Measurements from ENCODE around the gene PPP1R37.

PPP1R37 gene

DNA sequence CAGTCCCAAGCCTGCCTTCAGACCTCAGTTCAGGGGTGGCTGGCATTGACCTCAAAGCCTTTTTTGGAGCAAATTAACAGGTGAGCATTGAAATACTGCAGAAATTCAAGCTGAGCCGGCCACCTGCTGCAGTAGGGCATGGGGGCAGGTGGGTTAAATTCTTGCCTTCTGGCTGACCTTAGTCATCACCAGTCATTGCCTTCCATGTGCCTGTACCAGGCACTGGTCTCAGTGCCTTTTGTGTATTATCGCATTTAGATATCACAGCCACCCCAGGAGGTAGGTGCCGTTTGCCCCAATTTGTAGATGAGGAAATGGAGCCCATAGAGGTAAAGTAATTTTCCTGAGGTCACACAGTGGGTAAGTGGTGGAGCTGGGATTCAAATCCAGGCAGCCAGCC lies 7.2 kb downstream of the PPP1R37 start:
- no peak for ATAC-seq
- no peak for TF ChIP-seq ZNF8 (CRISPR knock-in tag; IDR thresholded peaks at IDR 0.05)
- no peak for TF ChIP-seq GLIS3 (CRISPR knock-in tag; IDR thresholded peaks at IDR 0.05)
- TF ChIP-seq ZC3H10 (CRISPR knock-in tag; IDR thresholded peaks at IDR 0.05): no peak
- TF ChIP-seq ZNF70 (CRISPR knock-in tag; IDR thresholded peaks at IDR 0.05): no peak
- TF ChIP-seq ESRRG (CRISPR knock-in tag; IDR thresholded peaks at IDR 0.05): no peak

DNA sequence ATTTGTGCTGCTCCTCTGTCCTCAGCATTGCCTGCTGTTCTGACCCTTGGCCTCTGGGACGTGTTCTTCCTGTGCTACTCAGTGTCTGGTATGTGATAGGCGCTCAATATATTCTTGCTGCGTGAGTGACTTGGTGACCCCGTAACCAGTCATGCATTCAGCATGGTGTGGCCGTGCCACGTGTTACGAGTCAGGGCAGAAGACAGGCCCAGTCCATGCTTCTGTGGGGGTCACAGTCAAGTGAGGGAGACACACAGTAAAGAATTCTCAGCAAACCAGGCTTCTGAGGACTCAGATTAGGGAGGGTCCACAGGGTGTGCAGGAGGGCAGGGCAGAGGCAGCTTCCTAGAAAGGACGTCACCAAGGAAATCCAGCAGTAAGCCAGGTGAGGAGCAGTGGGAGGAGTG lies 7.9 kb downstream of the PPP1R37 start:
- no peak for ATAC-seq
- no peak for TF ChIP-seq GLIS3 (CRISPR knock-in tag; IDR thresholded peaks at IDR 0.05)
- TF ChIP-seq, protein P1, sequence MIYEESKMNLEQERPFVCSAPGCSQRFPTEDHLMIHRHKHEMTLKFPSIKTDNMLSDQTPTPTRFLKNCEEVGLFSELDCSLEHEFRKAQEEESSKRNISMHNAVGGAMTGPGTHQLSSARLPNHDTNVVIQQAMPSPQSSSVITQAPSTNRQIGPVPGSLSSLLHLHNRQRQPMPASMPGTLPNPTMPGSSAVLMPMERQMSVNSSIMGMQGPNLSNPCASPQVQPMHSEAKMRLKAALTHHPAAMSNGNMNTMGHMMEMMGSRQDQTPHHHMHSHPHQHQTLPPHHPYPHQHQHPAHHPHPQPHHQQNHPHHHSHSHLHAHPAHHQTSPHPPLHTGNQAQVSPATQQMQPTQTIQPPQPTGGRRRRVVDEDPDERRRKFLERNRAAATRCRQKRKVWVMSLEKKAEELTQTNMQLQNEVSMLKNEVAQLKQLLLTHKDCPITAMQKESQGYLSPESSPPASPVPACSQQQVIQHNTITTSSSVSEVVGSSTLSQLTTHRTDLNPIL (CRISPR knock-in tag; IDR thresholded peaks at IDR 0.05; ENCODE audit: low read depth): no peak
- no peak for TF ChIP-seq ZNF8 (CRISPR knock-in tag; IDR thresholded peaks at IDR 0.05)
- no peak for TF ChIP-seq BACH2 (CRISPR knock-in tag; IDR thresholded peaks at IDR 0.05; ENCODE audit: borderline replicate concordance)
- no peak for TF ChIP-seq RARB (CRISPR knock-in tag; IDR thresholded peaks at IDR 0.05)
- no peak for TF ChIP-seq ZFP3 (CRISPR knock-in tag; IDR thresholded peaks at IDR 0.05)
- TF ChIP-seq, protein P2, sequence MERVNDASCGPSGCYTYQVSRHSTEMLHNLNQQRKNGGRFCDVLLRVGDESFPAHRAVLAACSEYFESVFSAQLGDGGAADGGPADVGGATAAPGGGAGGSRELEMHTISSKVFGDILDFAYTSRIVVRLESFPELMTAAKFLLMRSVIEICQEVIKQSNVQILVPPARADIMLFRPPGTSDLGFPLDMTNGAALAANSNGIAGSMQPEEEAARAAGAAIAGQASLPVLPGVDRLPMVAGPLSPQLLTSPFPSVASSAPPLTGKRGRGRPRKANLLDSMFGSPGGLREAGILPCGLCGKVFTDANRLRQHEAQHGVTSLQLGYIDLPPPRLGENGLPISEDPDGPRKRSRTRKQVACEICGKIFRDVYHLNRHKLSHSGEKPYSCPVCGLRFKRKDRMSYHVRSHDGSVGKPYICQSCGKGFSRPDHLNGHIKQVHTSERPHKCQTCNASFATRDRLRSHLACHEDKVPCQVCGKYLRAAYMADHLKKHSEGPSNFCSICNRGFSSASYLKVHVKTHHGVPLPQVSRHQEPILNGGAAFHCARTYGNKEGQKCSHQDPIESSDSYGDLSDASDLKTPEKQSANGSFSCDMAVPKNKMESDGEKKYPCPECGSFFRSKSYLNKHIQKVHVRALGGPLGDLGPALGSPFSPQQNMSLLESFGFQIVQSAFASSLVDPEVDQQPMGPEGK (CRISPR knock-in tag; IDR thresholded peaks at IDR 0.05; ENCODE audit: borderline replicate concordance): no peak
- TF ChIP-seq ZNF565 (CRISPR knock-in tag; conservative IDR thresholded peaks at IDR 0.05; ENCODE audit: low read depth): no peak
- TF ChIP-seq OSR1 (CRISPR knock-in tag; IDR thresholded peaks at IDR 0.05): no peak
- TF ChIP-seq ESRRG (CRISPR knock-in tag; IDR thresholded peaks at IDR 0.05): no peak
- no peak for TF ChIP-seq CSDC2 (CRISPR knock-in tag; IDR thresholded peaks at IDR 0.05)
- no peak for TF ChIP-seq ZNF70 (CRISPR knock-in tag; IDR thresholded peaks at IDR 0.05)
- TF ChIP-seq, protein P3, sequence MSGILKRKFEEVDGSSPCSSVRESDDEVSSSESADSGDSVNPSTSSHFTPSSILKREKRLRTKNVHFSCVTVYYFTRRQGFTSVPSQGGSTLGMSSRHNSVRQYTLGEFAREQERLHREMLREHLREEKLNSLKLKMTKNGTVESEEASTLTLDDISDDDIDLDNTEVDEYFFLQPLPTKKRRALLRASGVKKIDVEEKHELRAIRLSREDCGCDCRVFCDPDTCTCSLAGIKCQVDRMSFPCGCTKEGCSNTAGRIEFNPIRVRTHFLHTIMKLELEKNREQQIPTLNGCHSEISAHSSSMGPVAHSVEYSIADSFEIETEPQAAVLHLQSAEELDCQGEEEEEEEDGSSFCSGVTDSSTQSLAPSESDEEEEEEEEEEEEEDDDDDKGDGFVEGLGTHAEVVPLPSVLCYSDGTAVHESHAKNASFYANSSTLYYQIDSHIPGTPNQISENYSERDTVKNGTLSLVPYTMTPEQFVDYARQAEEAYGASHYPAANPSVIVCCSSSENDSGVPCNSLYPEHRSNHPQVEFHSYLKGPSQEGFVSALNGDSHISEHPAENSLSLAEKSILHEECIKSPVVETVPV (CRISPR knock-in tag; IDR thresholded peaks at IDR 0.05): no peak

DNA sequence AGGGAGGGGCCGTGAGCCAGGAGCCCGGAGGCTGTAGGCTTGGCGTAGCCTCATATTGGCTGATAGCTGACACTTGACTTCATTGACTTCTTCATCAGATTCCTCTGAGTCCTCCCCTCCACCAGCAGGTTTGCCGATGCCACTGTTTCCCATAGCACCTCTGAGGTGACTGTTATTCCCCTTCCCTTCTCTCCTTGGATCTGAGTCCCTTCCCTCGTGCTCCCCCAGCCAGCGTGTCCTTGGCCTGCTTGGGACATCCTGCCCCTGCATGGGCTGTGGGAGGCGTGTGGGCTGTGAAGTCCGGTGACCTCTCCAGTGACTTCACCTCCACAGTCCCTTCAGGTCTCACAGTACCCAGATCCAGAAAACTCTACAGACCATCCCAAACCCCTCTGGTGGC lies 8.8 kb downstream of the PPP1R37 start:
- no peak for ATAC-seq
- TF ChIP-seq ARNTL (CRISPR knock-in tag; IDR thresholded peaks at IDR 0.05; ENCODE audit: borderline replicate concordance, low read depth) (no peak), ISL1 (CRISPR knock-in tag; IDR thresholded peaks at IDR 0.05) (no peak), ZNF8 (CRISPR knock-in tag; IDR thresholded peaks at IDR 0.05) (no peak), SNAI2 (CRISPR knock-in tag; IDR thresholded peaks at IDR 0.05) (no peak), OSR1 (CRISPR knock-in tag; IDR thresholded peaks at IDR 0.05) (no peak)

DNA sequence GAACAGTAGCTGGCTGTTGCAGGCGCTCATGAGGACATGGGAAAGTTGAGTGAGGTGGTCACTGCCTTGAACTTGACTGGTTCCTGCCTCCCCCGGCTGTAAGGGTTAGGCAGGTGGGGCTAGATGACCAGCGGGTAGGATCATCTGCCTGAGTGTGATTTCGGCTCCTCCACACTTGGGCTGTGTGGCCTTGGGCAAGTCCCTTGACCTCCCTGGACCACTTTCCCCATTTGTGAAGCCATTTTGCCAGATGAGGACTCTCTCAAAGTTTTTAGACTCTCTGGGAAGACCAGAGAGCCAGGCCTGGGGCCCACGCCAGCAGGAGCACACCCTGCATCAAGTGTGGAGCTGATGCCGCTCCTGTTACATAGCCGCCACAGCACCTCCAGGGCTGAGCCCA lies 9.5 kb downstream of the PPP1R37 start:
- TF ChIP-seq PPARA (CRISPR knock-in tag; IDR thresholded peaks at IDR 0.05; ENCODE audit: borderline replicate concordance) (no peak), ZNF8 (CRISPR knock-in tag; IDR thresholded peaks at IDR 0.05) (no peak), CSDC2 (CRISPR knock-in tag; IDR thresholded peaks at IDR 0.05) (no peak), ZFP3 (CRISPR knock-in tag; IDR thresholded peaks at IDR 0.05) (no peak), ZNF70 (CRISPR knock-in tag; IDR thresholded peaks at IDR 0.05) (no peak), RARB (CRISPR knock-in tag; IDR thresholded peaks at IDR 0.05) (no peak), ESRRG (CRISPR knock-in tag; IDR thresholded peaks at IDR 0.05) (no peak), TOX (CRISPR knock-in tag; IDR thresholded peaks at IDR 0.05; ENCODE audit: borderline replicate concordance) (no peak), TCF4 (CRISPR knock-in tag; IDR thresholded peaks at IDR 0.05; ENCODE audit: borderline replicate concordance) (no peak), OSR1 (CRISPR knock-in tag; IDR thresholded peaks at IDR 0.05) (no peak), ARNTL (CRISPR knock-in tag; IDR thresholded peaks at IDR 0.05; ENCODE audit: borderline replicate concordance, low read depth) (no peak)
- TF ChIP-seq, protein P4, sequence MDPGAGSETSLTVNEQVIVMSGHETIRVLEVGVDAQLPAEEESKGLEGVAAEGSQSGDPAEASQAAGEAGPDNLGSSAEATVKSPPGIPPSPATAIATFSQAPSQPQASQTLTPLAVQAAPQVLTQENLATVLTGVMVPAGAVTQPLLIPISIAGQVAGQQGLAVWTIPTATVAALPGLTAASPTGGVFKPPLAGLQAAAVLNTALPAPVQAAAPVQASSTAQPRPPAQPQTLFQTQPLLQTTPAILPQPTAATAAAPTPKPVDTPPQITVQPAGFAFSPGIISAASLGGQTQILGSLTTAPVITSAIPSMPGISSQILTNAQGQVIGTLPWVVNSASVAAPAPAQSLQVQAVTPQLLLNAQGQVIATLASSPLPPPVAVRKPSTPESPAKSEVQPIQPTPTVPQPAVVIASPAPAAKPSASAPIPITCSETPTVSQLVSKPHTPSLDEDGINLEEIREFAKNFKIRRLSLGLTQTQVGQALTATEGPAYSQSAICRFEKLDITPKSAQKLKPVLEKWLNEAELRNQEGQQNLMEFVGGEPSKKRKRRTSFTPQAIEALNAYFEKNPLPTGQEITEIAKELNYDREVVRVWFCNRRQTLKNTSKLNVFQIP (CRISPR knock-in tag; IDR thresholded peaks at IDR 0.05; ENCODE audit: borderline replicate concordance, low read depth): no peak
- TF ChIP-seq, protein P3 (CRISPR knock-in tag; IDR thresholded peaks at IDR 0.05): no peak
- no peak for ATAC-seq
